HT1080 (cell line): Measurements from ENCODE around the gene ERN2. TPM values are rescaled to one million over a fixed set of nuclear protein-coding genes. Genes with fewer than 3 reads are reported as not detected.

Experiments used
- DNase-seq: peaks from one replicate; pipeline ENCODE4 v3.0.0-alpha.2; 2015; ENCODE audit warnings: low read depth
- total RNA-seq: library from RNA; depleted of rRNA; stranded (reverse); fragments of >200 nt; shearing (Covaris generic); gene quantifications from 2 replicates; pipeline ENCODE4 v1.2.3, GENCODE V29; 2014; rRNA removed

The ERN2 gene
- total RNA-seq, 1 experiment from 2014 or later = not detected

DNA sequence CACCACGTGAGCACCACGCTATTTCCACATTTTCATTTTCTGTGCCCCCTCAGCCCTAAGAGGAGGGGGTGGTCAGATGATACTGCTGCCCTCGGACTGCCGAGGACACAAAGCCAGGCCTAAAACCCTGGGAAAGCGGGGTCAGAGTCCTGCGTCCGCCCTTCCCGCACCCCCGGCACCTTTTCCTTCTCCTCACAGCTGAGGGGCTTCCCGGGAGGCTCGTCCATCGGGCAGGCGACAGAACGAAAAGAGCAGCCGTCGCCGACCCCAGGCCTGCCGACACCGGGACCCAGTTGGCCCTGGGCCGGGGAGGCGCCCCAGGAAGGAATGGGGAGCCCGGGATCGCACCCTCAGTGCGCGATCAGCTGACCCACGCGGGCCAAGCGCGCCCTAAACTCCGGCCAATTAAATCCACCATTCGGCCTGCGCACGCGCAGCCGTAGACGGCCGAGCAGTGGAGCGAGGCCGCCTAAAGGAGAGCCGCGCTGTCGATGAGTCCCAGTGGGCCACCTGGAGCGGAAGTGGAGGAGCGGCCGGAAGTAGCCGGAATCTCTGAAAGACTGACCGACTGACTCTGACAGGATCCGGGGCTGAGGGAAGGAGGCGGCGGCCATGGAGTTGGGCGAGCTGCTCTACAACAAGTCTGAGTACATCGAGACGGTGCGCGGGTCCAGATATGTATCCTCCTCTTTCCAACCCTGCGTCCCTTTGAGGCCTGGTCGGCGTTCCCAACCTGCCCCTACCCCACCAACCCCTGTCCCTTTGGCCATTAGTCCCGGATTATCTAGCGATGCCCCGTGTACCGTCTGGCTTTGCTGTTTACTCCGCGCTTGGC lies 71.9 kb downstream of the ERN2 start, which contains the start of the genes DCTN5 and PALB2:
DCTN5 (plus strand) TSS at position 536 of the 835 bp plus-strand sequence; CDS start at position 613, 77 bp downstream.
PALB2 (minus strand) TSS at position 380 of the 835 bp plus-strand sequence; CDS start at position 227, 153 bp downstream.
- DNase-seq = peak; percentile 93

GRCh38 chr16:23640615-23640930 lies 72.4 kb downstream of the ERN2 start:
- DNase-seq = no peak

Other genes with a start within 250 kb of the ERN2 start
- gene GGA2, start 202.7 kb downstream of the ERN2 start, total RNA-seq = 14.0 and 26.6 TPM in 2 replicates
- 31.3 and 35.6 TPM in 2 replicates for gene EARS2, start 155.9 kb downstream of the ERN2 start, total RNA-seq
- 70.8 and 89.2 TPM in 2 replicates for gene UBFD1, start 155.5 kb downstream of the ERN2 start, total RNA-seq
- 340 and 370 TPM in 2 replicates for gene NDUFAB1, start 116.9 kb downstream of the ERN2 start, total RNA-seq
- gene PALB2, start 71.9 kb downstream of the ERN2 start, total RNA-seq = 13.9 and 17.9 TPM in 2 replicates
- gene DCTN5, start 71.8 kb downstream of the ERN2 start, total RNA-seq = 49.9 and 76.1 TPM in 2 replicates
- 127 and 166 TPM in 2 replicates for gene PLK1, start 34.3 kb downstream of the ERN2 start, total RNA-seq
- not detected in 2 replicates for gene CHP2, start 41.8 kb upstream of the ERN2 start, total RNA-seq
- gene PRKCB, start 122.8 kb upstream of the ERN2 start, total RNA-seq = not detected in 2 replicates